ENCODE measurements around the gene S100A13.
"Not testable (repeated sequence)": the region's sequence is repeated elsewhere in the genome, so short reads cannot be mapped to it uniquely, and the experiment has no call there.

S100A13 gene

DNA sequence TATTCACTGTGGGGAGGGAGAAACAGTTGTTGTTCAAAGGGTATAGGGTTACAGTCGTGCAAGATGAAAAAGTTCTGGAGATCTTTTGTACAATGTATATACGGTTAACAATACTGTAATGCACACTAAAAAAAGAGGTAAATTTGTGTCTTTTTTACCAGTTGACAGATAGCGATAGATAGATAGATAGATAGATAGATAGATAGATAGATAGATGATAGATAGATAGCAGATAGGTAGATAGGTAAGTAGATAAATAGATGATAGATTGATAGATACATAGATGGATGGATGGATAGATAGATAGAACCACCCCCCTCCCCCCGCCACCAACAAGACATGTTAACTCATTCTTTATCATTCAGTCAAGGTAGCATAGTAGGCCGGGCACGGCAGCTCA, 24.6 kb downstream of the S100A13 start:
- no peak for DNase-seq (ENCODE audit: low read depth)

DNA sequence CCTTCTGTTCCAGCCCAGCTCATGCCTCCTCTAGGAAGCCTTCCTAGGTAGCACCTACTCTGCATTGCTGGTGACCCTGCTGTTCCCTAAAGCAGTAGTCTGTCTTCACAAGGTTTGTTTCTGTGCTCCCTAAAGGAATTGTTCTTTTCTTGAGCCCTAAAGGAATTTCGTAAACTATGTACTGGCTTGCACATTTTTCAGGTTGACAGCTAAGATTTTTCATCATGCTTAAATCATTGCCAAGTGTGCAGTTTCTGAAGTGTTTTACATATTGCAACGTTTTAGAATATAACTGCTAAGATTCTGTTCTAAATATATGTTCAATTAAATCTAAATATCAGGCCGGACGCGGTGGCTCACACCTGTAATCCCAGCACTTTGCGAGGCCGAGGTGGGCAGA, 27.5 kb downstream of the S100A13 start:
- no peak for DNase-seq (ENCODE audit: low read depth)

DNA sequence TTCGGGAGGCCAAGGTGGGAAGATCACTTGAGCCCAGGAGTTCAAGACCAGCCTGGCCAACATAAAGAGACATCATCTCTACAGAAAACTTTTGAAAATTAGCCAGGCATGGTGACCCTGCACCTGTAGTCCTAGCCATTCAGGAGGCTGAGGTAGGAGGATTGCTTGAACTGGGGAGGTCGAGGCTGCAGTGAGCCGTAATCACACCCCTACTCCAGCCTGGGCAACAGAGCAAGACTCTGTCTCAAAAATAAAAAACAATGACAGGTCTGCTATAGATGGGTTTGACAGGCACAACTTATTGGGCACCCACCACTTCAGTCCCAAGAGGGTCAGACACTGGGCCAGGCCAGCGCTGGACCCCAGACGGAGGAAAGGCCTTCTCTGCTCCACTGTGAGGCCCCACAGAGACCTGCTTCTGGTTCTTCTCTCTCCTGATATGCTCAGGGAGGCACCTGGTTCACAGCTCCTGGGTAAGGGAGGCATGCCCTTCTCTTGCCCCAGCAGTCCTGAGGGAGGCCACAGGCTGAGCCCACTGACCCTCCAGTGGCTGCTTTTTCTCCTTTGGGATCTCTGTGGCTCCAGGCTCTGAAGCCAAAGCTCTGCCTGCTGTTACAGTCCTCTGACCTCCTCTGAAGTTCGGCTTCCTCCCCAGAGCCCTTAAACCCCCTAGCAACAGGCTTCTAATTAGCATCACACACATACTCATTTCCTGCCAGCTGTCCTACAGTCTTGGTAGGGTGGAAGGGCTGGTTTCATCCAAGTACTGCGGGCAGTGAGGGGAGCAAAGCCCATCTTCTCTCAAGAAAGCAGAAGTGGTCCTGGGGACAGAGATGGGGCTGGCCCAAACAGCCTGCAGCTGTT, 28.8 kb downstream of the S100A13 start:
- no peak for DNase-seq (ENCODE audit: low read depth)

DNA sequence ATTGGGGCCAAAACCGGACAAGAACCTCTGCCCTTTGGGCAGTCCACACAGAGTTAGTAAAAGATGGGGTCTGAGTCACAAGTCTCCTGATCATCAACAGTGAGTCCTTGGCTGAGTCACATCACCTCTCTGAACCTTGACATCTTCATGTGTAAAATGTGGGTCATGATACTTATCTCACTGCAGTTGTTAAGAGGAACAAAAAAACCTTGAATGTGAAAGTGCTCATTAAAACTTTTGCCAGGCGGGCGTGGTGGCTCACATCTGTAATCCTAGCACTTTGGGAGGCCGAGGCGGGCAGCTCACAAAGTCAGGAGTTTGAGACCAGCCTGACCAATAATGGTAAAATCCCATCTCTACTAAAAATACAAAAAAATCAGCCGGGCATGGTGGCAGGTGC, 30.1 kb downstream of the S100A13 start:
- no peak for DNase-seq (ENCODE audit: low read depth)

DNA sequence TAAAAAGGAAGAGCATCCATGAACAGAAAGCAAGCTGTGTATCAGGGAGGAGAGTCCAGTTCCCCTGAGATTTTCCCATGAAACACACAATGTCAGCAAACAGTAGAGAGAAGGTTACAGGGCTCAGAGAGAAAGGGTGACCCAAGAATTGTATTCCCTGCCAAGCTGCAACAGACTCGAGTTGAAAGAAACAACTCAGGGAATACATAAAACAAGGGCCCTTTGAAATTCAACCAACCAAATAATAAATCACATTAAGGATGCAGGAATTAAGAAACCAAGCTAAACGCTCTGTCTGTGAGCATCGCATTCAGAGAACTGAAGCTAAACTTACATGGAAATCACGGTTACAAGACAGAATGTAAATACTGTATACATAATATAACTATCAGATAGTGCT, 34.6 kb downstream of the S100A13 start:
- DNase-seq (ENCODE audit: low read depth) = no peak

DNA sequence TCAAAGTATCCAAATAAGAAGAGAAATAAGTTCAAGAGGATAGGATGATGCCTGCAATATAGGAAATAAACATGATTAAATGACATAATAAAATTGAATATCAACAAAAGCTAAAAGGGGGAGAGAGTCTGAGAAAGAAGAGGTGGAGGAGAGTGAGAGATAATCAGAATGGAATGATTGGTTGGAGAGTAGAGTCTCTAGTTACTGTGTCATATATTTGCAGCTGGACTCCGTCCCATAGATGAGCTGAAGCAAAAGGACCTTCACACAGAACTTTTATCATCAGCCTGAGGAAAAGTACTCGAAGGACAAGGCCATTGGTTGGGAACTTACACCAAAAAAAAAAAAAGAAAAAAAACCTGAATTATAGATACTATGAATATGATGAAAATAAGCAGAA, 38.8 kb downstream of the S100A13 start:
- DNase-seq (ENCODE audit: low read depth) = no peak

DNA sequence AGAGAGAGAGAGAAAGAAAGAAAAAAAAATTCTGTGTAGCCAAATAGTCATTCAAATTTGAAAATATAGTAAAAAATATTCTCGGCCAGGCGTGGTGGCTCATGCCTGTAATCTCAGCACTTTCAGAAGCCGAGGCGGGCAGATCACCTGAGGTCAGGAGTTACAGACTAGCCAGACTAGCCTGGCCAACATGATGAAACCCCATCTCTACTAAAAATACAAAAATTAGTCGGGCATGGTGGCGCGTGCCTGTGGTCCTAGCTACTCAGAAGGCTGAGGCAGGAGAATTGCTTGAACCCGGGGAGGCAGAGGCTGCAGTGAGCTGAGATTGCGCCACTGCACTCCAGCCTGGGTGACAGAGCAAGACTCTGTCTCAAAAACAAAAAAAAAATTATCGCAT, 39.3 kb downstream of the S100A13 start:
- DNase-seq (ENCODE audit: low read depth) = not testable (repeated sequence)

DNA sequence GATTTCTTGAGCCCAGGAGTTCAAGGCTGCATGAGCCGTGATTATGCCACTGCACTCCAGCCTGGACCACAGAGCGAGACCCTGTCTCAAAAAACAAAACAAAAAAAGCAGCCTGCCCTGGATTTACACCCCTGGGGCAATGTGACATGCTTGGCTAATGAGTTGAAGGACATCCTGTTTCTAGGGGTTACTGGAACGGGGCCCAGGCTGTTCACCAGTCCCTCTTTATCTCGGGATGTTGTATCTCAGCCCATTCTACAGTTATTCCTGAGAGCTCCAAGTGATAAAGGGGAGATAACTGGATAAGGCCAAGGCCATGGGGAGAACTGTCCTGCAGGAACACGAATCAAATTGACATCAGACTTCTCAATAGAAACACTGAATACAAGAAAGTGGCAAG, 40.0 kb downstream of the S100A13 start:
- no peak for DNase-seq (ENCODE audit: low read depth)

DNA sequence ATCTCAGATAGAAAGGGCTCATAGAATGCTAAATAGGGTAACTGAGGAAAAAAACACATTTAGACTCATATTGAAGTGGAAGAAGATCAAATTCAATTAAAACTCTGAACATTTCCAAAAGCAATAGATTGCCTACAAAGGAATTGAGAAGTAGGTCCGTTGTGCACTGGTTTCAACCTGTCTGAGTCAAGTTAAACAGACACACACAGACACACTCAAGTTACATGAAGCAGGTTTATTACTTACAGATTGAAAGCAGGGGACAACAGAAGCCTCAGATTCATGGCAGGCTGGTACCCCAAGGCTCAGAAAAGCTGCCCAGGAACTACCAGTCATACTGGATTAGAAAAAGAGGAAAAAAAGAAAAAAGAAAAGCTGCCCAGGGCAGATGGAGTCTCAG, 41.0 kb downstream of the S100A13 start:
- DNase-seq (ENCODE audit: low read depth) = no peak

DNA sequence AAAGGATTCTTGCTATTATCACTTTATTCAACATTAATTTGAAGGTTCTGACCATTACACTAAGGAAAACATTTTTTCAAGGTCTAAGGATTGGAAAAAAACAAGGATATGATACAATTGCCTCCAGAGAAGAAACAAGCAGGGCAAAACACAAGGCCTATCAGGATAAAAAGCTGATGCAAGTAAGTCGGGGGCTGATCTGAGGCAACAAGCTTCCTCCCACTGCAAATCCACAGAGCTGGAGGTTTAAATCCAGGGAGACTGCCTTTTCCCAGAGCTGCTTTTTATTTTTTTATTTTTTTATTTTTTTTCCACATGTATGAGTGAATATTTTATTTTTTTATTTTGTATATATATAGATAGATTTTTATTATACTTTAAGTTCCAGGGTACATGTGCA, 42.3 kb downstream of the S100A13 start:
- no peak for DNase-seq (ENCODE audit: low read depth)

DNA sequence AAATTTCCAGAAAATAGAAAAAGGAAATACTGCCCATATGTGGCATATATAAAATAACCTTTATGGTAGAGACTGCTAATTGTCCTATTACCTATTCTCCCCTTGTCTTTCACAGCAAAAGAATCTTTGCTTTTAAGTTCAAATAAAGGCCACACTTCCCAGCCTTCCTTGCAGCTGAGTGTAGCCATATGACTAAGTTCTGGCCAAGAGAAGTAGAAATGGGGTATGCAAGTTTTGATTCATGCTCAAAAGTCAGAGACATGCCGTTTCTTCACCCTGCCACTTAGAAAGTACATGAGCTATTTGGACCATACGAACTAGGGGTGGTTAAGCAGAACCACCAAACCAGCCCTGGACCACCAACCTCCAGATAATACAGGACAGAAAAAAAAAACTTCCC, 43.3 kb downstream of the S100A13 start:
- no peak for DNase-seq (ENCODE audit: low read depth)

DNA sequence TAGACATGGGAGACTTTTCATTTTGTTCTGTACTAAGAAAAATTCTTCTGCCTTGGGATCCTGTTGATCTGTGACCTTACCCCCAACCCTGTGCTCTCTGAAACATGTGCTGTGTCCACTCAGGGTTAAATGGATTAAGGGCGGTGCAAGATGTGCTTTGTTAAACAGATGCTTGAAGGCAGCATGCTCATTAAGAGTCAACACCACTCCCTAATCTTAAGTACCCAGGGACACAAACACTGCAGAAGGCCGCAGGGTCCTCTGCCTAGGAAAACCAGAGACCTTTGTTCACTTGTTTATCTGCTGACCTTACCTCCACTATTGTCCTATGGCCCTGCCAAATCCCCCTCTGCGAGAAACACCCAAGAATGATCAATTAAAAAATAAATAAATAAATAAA, 43.8 kb downstream of the S100A13 start:
- DNase-seq (ENCODE audit: low read depth) = not testable (repeated sequence)

DNA sequence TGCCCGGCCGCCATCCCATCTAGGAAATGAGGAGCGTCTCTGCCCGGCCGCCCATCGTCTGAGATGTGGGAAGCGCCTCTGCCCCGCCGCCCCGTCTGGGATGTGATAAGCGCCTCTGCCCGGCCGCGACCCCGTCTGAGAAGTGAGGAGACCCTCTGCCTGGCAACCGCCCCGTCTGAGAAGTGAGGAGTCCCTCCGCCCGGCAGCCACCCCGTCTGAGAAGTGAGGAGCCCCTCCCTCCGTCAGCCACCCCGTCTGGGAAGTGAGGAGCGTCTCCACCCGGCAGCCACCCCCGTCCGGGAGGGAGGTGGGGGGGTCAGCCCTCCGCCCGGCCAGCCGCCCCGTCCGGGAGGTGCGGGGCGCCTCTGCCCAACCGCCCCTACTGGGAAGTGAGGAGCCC, 44.5 kb downstream of the S100A13 start:
- DNase-seq (ENCODE audit: low read depth) = not testable (repeated sequence)

DNA sequence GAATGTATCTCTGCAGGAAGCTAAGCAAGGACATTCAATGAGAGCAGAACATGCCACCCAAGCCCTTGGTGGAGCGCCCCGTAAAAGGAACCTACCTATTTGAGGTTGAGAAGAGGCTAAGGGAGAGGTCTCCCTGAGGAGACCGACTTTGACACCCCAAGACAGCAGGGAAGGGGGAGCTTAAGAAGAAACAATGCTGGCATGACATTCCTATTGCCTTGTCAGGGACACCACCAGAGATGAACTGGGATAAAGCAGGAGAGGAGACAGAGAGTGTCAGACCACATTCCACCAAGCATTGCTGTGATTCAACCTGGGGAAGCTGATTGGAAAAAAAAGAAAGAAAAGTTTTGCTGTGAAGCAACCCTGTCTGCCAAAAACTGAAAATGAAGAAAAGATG, 48.4 kb downstream of the S100A13 start:
- DNase-seq (ENCODE audit: low read depth) = no peak

DNA sequence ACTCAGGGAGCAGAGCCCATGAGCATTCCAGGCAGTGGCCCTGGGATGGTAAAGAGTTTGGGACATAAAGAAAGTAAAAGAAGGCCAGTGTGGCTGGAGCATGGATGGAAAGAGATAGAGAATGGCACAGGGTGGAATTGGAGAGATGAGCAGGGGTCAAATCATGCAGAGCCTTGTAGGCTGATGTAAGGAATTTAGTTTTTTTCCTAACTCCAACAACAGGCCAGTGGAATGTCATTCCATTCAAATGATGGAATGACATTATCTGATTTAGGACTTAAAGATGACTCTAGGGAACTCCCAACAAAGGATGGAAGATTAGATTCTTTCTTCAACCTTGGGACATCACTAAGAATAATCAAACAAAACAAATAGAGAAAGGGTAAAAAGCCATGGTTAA, 48.8 kb downstream of the S100A13 start:
- no peak for DNase-seq (ENCODE audit: low read depth)

DNA sequence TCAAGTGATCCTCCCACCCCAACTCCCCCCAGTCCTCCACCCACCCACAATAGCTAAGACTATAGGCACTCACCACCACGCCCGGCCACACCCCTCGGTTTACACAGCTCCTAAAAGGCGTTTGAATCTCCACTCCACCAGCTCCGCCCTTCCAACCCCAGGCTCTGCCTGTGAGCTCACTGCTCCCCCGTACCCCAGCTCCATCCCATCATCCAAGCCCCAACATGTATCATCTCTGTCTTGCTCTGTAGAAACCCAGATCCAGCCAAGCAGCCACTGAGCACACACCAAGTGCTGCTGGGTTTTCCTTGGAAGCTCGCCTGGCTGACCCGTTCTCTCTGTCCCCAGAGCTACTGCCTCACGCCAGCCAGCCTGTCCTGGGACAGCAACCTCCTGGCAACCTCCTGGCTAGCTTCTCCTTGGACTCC, 49.7 kb downstream of the S100A13 start:
- no peak for DNase-seq (ENCODE audit: low read depth)

DNA sequence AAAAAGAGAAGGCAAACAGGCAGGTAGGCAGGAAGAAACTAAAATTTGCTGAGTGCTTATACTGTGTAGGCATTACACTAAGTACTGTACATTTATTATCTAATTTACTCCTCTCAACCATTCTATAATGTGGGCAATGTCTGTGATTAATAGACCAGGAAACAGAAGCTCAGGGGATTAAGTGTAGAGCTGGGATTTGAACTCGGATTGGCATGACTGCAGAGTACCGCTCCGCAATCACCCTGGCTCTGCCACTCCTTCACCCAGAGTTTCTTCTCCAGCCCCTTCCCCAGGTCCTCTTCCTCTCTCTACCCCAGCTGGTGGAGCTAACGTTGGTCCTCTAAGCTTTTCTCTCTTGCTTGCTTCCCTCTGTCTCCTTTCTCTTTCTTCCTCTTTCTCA, 50.2 kb downstream of the S100A13 start:
- DNase-seq (ENCODE audit: low read depth) = no peak

DNA sequence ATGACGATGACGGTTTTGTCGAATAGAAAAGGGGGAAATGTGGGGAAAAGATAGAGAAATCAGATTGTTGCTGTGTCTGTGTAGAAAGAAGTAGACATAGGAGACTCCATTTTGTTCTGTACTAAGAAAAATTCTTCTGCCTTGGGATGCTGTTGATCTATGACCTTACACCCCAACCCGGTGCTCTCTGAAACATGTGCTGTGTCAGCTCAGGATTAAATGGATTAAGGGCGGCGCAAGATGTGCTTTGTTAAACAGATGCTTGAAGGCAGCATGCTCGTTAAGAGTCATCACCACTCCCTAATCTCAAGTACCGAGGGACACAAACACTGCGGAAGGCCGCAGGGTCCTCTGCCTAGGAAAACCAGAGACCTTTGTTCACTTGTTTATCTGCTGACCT, 51.8 kb downstream of the S100A13 start:
- not testable (repeated sequence) for DNase-seq (ENCODE audit: low read depth)

DNA sequence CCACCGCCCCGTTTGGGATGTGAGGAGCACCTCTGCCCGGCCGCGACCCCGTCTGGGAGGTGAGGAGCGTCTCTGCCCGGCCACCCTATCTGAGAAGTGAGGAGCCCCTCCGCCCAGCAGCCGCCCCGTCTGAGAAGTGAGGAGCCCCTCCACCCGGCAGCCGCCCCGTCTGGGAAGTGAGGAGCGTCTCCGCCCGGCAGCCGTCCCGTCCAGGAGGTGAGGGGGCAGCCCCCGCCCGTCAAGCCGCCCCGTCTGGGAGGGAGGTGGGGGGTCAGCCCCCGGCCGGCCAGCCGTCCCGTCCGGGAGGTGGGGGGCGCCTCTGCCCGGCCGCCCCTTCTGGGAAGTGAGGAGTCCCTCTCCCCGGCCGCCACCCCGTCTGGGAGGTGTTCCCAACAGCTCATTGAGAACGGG, 52.2 kb downstream of the S100A13 start:
- DNase-seq (ENCODE audit: low read depth) = not testable (repeated sequence)

DNA sequence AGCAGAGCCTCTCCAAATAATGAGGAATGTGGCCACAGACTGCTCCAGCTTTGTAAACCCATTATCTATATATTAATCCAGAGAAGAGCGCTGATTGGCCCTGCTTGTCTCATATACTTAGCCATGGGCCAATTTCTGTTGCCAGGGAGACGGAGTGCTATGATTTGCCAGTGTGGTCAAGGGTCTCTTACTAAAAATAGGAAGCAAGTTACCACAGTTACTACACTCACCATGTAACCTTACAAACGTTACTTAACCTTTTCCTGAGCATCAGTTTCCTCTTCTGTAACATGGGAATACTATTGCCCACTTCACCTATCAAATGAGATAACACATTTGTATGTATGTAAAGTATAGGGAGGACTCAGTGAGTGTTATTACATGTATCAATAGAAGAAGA, 54.0 kb downstream of the S100A13 start:
- no peak for DNase-seq (ENCODE audit: low read depth)

DNA sequence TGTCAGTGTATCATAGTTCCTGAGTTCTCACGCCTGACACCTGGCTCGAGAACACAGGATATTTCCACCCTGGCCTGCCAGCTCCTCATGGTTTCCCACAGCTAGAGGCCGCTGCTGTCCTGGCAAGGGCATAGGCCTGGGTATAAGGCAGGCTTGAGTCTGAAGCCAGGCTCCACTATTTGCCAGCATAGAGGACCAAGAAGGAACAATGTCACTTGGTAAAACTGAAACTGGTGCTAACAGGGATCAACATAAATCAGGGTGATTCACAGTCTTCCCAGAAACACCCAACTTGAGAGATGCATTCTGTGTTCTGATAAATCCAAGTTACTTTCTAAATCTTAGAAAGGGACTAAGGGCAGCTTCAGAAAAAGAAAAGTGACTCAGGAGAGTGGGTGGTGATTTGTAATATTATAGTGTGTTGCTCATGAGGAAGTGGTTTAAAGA, 54.7 kb downstream of the S100A13 start:
- no peak for DNase-seq (ENCODE audit: low read depth)

DNA sequence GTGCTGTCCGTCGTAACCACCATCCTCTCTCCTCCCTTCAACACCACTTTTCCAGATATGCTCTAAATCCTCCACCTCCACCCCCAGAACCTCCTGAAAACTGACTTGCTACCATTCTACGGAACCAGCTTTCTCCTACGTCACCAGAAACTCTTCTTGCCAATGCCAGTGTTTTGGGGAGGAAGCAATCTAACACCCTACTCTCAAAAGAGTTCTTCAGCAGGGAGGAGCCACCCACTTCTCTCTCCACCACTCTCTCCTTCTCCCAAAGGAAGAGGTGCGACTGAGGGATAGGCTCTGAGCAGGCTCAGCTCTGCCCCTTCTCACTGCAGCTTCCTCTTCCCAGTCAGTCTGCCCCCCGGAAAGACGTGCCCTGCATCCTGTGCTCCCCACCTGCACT, 55.6 kb downstream of the S100A13 start:
- DNase-seq (ENCODE audit: low read depth) = no peak

DNA sequence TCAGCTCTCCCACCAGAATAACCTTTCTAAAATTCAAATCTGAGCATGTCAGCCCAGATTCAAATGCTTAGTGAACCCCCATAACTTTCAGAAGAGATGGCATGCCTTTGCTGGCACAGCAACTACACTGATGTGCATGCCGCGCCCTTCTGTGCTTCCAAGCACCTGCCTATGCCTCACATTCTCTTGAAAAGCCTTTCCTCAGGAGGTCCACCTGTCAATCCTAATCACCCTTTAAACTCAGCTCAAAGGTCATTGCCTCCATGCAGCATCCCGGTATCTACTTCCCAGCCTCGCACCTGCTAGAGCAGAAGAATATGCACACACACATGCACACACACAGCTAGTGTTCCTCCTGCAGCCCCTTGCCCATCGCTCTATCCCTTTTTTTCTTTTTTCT, 56.4 kb downstream of the S100A13 start:
- DNase-seq (ENCODE audit: low read depth) = no peak

DNA sequence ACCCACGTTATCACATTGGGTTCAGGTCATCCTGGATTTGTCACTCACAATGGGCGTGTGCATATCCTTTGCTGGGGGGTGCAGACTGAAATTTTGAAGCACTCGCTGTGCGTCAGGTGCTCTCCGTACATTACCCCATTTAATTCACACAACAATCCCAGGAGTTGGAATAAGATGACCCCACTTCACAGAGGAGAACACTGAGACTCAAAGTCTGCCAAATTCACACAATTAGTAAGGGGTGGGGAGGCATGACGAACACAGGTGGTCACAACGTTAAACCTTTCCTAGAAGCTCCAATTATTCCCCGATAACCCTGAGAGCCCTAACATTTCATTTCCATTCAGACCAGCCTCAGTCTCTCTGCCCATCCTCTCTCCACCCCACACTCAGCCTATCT, 57.8 kb downstream of the S100A13 start:
- DNase-seq (ENCODE audit: low read depth) = no peak
